GM23248 (cell line): Measurements from ENCODE around the gene RPN2.

Source experiments
- EZH2 ChIP-seq: fragments of 200-600 bp; sonication (generic); IDR thresholded peaks from 2 replicates; pipeline ENCODE4 v1.6.1; 2018; ENCODE audit warnings: antibody characterized with exemption, mild to moderate bottlenecking; ENCODE audit not compliant: insufficient read depth, poor library complexity, severe bottlenecking
- EZH2phosphoT487 ChIP-seq: fragments of 200-600 bp; sonication (generic); IDR thresholded peaks from 2 replicates; pipeline ENCODE4 v1.6.1; 2018; ENCODE audit warnings: antibody characterized with exemption, moderate library complexity, mild to moderate bottlenecking, low read depth; ENCODE audit not compliant: insufficient read depth

- no peak for TF ChIP-seq EZH2
- TF ChIP-seq EZH2phosphoT487, result no peak
These were observed 24.9 kb downstream of the RPN2 start for GRCh38 chr20:37204056-37204455.
